Posterior vena cava (tissue), 2 donors: ENCODE measurements around the gene DAP. TPM values are rescaled to one million over a fixed set of nuclear protein-coding genes. Genes with fewer than 3 reads are reported as not detected.
A peak's percentile ranks its signal among the peaks of the same experiment; 100 is the strongest.
"Not testable (repeated sequence)": the region's sequence is repeated elsewhere in the genome, so short reads cannot be mapped to it uniquely, and the experiment has no call there.

Experiments used
- DNase-seq: peaks from one replicate; pipeline ENCODE4 v3.0.0-alpha.2; 2020; ENCODE audit warnings: low spot score
- intact Hi-C, 2 donors: fragments of 100-400 bp; cut with DNase I; formaldehyde crosslinking; loops; one replicate each; pipeline versions ENCODE4 v1.14.1 to v1.14.2; 2022 to 2023
- long read RNA-seq, 2 donors: library from polyadenylated mRNA; unstranded; transcript quantifications; one replicate each; pipeline ENCODE4 v2.0.0, GENCODE V29; 2020 to 2021
- total RNA-seq, 2 donors: library from RNA; stranded (reverse); fragmentation: NEBNext Ultra II Directional; extraction: Animal tissue kit (Norgen Biotek cat#: 25700); gene quantifications; one replicate each; pipeline ENCODE4 v1.2.1, GENCODE V29; 2021
- donor health status: DM: yes; HTN: yes; CAD: no.
- donor health status: DM: yes; HTN: yes; CAD: no.

Gene DAP
- total RNA-seq = 100 to 1,000 TPM in 1 of 2 donors, 10 to 100 TPM in 1; 86.9 to 102 TPM
- long read RNA-seq, donor 1, transcript DAP-201 (4 exons, 2,339 nt) = major isoform, 84 of 102 reads
- long read RNA-seq, donor 1, partial matches to known transcripts = 6 of 102 reads
- long read RNA-seq, donor 1, other reads (novel, unspliced or antisense) = 12 of 102 reads
- long read RNA-seq, donor 2, transcript DAP-201 (4 exons, 2,339 nt) = major isoform, 101 of 182 reads
- long read RNA-seq, donor 2, partial matches to known transcripts = 24 of 182 reads
- long read RNA-seq, donor 2, other reads (novel, unspliced or antisense) = 54 of 182 reads

- DNase-seq = peak; percentile 96
Observed at GRCh38 chr5:10761185-10761932, at the start of gene DAP. Gene DAP (minus strand): TSS chr5:10761234. CDS start chr5:10761068, 166 bp downstream.

GRCh38 chr5:10808347-10809226, 47.6 kb upstream of the DAP start:
- intact Hi-C loops = no loop called here
- no peak for DNase-seq

More at GRCh38 chr5:10761185-10761932, at the start of gene DAP:
- intact Hi-C loops = no loop called here

- no peak for DNase-seq
- intact Hi-C loops = loop anchor here in 1 of 2 donors (2.0 kb wide), 1 partner anchor 69 kb away; no protein-coding TSS in a partner anchor
Observed at GRCh38 chr5:10801931-10802666, 41.1 kb upstream of the DAP start.

- intact Hi-C loops = loop anchor here in 1 of 2 donors (2.0 kb wide), 1 partner anchor 68 kb away; no protein-coding TSS in a partner anchor
- DNase-seq = no peak
Observed at GRCh38 chr5:10800852-10801251, 39.8 kb upstream of the DAP start.

GRCh38 chr5:10797261-10797660, 36.2 kb upstream of the DAP start:
- DNase-seq = no peak
- intact Hi-C loops = no loop called here

- intact Hi-C loops = no loop called here
Observed at GRCh38 chr5:10793785-10794184, 32.8 kb upstream of the DAP start.

GRCh38 chr5:10792336-10792735, 31.3 kb upstream of the DAP start:
- intact Hi-C loops = no loop called here
- no peak for DNase-seq

More at GRCh38 chr5:10793785-10794184, 32.8 kb upstream of the DAP start:
- no peak for DNase-seq

GRCh38 chr5:10789726-10790125, 28.7 kb upstream of the DAP start:
- DNase-seq = no peak
- intact Hi-C loops = loop anchor here in 1 of 2 donors (10.0 kb wide), 1 partner anchor 1205 kb away; no protein-coding TSS in a partner anchor

- intact Hi-C loops = loop anchor here in 1 of 2 donors (10.0 kb wide), 1 partner anchor 1204 kb away; no protein-coding TSS in a partner anchor
- peak; percentile 84 for DNase-seq
Observed at GRCh38 chr5:10789021-10789420, 28.0 kb upstream of the DAP start.

GRCh38 chr5:10788358-10788757, 27.3 kb upstream of the DAP start:
- intact Hi-C loops = loop anchor here in 1 of 2 donors (10.0 kb wide), 1 partner anchor 1204 kb away; no protein-coding TSS in a partner anchor
- DNase-seq = no peak

GRCh38 chr5:10786835-10787234, 25.8 kb upstream of the DAP start:
- DNase-seq = no peak

GRCh38 chr5:10780208-10780607, 19.2 kb upstream of the DAP start:
- not testable (repeated sequence) for DNase-seq
- intact Hi-C loops = loop anchor here in 1 of 2 donors (10.0 kb wide), 1 partner anchor 1195 kb away; no protein-coding TSS in a partner anchor

More at GRCh38 chr5:10786835-10787234, 25.8 kb upstream of the DAP start:
- intact Hi-C loops = loop anchor here in 1 of 2 donors (10.0 kb wide), 1 partner anchor 1202 kb away; no protein-coding TSS in a partner anchor

- intact Hi-C loops = no loop called here
Observed at GRCh38 chr5:10779592-10779991, 18.6 kb upstream of the DAP start.

GRCh38 chr5:10778179-10778910, 17.3 kb upstream of the DAP start:
- DNase-seq = no peak
- intact Hi-C loops = no loop called here

More at GRCh38 chr5:10779592-10779991, 18.6 kb upstream of the DAP start:
- DNase-seq = no peak

- no peak for DNase-seq
- intact Hi-C loops = no loop called here
Observed at GRCh38 chr5:10775646-10776045, 14.6 kb upstream of the DAP start.

GRCh38 chr5:10772901-10773585, 12.0 kb upstream of the DAP start:
- no peak for DNase-seq
- intact Hi-C loops = no loop called here

GRCh38 chr5:10768328-10768899, 7.4 kb upstream of the DAP start:
- DNase-seq = no peak
- intact Hi-C loops = no loop called here
